GM19328 (cell line): Measurements from ENCODE around the gene FZR1.
"Not testable (repeated sequence)": the region's sequence is repeated elsewhere in the genome, so short reads cannot be mapped to it uniquely, and the experiment has no call there.

Experiments used
- ATAC-seq: cut with Tn5 transposase; IDR thresholded peaks from one replicate; pipeline ENCODE4 v1.9.1; 2021; ENCODE audit warnings: mild to moderate bottlenecking, moderate library complexity; ENCODE audit not compliant: unreplicated experiment

FZR1 gene

GRCh38 chr19:3494051-3494450 lies 12.1 kb upstream of the FZR1 start:
- ATAC-seq = no peak

- no peak for ATAC-seq
Measured at GRCh38 chr19:3494559-3494958, 11.6 kb upstream of the FZR1 start.

DNA sequence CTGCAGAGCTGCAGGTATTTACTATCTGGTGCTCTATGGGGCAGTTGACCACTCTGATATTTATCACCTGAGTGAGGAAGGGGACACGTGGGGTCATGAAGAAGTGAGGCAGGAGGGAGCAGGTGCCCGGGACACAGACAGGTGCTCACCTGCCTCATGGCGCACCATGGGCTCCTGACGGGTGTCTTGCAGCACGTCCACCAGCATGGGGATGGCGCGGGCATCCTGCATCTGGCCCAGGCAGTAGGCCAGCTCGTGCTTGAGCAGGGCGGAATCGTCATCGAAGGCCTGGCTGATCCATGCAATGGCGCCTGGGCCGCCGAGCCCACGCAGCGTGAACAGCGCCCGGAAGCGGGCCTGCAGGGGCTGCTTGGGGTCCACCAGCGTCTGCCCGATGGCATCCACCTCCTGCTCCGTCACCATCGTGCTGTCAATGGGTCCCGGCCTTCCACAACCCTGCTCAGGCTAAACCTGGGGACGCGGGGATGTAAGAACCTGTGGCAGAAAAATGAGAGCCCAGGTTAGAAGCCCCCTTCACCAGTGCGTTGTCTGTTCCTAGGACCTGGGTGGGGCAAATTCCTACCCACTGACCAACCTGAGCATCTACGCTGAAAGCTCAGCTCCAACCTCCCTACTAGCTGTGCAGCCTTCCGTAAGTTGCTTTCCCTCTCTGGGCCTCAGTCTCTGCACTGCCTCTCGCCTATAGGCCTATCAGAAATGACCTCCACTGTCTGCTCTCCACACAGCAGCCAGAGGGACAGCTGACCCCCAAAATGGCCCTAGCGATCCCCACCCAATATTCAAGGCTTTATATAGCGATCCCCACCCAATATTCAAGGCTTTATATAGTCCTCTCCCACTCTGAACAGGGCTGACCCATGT lies 9.5 kb upstream of the FZR1 start:
- no peak for ATAC-seq

DNA sequence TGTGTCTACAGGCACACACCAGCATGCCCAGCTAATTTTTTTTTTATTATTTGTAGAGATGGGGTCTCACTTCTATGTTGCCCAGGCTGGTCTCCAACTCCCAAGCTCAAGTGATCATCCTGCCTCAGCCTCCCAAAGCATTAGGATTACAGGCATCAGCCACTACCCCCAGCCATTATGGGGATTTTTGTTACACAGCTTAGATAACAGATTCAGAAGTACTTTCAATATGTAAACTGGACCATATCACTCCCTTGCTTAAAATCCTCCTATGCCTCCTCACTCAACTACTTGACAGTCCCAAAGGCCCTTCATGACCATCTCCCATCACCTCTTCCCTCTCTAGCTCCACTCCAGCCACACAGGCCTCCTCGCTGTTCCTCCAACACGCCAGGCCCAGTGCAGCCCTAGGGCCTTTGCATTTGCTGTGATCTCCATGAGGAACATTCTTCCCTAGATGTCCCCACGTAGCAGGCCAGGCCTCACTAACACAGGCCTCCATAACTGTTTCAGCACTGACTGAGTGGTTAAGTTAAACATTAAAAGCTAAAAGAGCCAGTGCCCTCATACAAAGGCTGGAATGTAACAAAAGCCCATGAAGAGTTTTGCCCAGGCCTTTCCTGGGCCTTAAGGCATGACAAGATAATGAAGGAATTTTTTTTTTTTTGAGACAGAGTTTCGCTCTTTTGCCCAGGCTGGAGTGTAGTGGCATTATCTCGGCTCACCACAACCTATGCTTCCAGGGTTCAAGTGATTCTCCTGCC lies 8.2 kb upstream of the FZR1 start:
- ATAC-seq = no peak

DNA sequence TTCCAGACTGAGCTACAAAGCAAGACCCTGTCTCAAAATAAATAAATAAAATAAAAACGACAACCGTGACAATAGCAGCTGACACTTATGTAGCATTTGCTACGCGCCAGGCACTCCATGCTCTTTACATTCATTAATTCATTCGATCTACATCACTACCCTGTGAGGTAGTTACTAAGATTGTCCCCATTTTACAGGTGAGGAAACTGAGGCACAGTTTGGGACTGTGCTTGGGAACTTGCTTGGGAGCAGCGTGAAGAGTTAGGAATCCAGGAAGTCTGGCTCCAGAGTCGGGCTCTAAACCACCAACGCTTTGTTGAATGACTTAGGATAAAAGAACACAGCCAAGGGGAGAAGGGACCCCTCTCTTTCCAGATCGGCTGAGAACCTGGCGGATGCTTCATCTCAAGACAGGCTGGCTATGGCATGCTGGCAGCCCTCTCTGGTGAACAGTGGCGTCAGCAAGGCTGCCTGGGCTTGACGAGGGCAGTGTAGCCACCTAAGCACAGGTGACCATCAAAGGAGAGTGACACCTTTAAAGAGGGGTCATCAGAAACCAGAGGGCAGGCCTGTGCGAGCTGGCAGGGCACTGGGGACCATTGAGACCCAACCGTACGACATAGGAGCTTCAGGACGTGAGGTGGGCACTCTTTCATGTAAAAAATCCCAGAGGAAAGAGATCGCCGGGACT lies 6.2 kb upstream of the FZR1 start:
- no peak for ATAC-seq

DNA sequence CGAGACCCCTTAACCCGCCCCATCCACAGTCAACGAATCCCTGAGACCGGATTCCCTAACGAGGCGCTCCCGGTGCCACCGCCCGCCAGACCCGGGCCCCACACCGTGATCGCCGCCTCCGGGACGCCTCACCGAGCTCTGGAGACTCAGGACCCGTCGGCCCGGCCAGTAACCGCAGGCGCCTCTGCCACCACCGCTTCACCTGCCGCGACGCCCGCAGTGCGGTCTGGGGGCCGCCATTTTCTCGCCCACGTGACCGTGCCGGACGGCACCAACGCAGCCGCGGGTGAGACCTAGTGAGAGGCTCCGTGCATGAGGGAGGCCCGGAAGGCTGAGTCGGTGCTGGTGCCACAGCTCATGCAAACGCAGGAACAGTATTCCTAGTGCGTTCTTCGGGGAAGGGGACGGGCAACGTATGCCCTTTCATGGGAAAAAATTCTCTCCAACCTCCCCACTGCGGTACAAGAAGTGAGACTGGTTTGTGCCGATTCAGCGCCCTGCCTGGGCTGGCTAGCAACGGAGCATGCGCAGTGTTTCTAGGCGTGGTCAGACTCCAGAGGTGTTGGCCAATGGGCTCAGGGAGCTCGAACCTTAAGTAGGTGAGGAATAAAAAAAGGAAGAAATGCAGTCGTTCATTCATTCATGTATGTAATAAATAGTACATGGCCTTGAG lies 5.5 kb upstream of the FZR1 start, which contains the start of gene DOHH:
TSS of gene DOHH (minus strand) at position 246 of the 673 bp plus-strand sequence. CDS start 3,860 bp downstream, outside the sequence.
- peak; percentile 72 for ATAC-seq

- no peak for ATAC-seq
Measured at GRCh38 chr19:3501780-3502179, 4.3 kb upstream of the FZR1 start.

DNA sequence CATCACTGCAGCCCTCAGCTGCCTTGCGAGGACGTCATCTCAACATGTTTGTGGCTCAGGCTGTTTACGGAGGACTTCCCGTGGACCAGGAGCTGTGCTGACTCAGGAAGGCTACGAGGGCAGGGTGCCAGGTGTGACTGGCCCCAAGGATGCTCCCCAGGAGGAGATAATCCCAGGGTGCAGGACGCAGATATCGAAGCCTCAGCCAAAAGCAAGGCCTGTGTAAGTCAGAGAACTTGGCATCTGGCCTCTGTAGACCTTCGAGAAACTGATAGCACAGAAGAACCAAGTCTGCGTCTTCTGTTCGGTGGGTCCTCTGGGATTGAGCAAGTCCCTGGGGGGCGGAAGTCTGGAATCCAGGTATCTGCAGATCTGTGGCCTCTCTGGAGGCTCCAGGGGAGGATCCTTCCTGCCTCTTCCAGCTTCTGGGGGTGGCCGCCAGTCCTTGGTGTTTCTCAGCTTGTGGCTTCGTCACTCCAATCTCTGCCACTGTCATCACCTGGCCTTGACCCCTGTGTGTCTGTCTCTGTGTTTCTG lies 3.0 kb upstream of the FZR1 start:
- ATAC-seq = no peak

DNA sequence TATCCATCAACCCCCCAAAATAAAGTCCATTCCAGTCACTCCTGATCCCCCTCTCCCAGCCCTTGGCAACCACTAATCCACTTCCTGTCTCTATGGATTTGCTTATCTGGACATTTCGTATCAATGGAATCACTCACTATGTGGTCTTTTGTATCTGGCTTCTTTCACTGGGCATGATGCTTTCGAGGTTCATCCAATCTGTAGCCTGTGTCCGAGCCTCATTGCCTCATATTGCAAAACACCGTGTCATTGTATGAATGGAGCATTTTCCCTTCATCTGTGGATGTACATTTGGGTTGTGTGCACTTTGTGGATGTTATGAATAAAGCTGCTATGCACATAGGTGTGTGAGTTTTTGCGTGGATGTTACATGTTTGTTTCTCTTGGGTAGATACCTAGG lies 1.4 kb upstream of the FZR1 start:
- no peak for ATAC-seq

DNA sequence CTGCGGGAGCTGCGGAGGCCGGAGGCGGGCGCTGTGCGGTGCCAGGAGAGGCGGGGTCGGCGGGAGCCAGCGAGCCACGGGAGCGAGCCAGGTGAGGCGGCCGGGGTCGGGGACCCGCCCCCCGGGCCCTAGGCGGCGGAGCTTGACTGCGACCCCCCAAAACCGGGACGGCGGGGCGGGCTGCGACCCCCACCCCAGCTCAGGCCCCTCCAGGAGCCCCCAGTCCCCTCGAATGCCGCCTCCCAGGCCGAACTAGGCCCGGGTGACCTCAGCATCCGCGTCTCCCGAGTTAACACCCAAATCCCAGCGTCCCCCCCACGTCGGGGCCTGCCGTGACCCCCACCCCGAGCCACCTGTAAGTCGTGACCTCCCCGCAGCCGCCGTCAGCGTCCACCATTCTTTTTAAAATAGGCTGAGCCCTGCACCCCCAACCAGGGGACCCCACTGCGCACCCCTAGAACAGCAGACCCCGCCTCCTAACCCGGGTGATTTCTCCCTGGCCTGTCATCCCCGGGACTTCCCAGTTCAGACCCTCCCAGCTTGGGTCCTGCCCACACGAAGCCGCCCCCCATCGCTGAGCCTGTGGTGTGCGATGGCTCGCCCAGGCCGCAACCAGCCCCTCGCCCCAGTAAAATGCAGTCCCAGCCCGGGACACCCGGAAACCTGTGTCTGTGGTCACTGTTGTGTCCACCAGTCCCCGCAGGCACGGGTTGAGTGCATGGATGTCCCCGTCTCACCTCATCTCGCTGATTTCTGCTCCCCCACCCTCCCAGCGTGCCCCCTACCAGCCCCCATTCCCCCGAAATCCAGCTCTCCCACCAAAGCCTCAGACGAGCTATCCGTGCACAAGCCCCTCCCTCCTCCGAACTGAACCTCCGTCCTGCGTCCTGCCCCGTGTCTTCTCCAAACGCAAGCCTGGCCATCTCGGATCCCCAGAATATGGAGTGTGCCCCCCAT lies 551 bp downstream of the FZR1 start:
- peak; percentile 30 for ATAC-seq

DNA sequence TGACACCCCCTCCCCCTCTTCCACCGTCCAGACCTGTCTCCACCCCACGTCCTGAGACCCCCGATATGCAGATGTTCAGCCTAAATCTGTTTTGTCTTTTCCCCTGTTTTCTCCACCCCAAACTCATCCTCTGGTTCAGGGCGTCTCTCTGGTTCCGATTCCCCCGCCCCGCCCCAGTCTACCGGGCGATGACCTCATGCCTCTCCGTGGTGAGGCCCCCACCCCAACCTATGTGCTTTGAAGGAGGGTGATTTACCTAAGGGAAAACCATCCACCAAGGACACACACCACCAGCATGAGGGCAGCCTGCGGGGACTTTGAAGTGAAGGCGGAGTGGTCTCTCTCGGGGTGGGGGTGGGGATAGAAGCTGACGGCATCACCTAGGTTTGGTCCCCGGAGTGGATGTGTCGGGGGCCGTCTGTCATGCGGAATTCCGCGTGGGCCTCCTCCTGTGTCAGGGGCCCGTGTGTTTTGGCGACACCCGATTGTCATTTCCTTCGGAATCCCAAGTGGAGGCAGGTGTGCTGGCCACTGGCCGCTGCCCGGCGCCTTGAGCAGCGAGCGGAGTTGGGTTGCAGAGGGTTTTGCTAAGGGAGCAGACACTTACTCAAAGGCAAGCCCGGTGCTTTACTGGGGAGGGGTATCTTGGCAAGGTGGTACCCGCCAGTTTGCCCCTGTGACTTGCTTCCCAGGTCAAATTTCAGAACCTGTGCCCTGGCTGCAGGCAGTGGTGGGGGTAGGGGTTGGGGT lies 1.4 kb downstream of the FZR1 start:
- ATAC-seq = no peak

DNA sequence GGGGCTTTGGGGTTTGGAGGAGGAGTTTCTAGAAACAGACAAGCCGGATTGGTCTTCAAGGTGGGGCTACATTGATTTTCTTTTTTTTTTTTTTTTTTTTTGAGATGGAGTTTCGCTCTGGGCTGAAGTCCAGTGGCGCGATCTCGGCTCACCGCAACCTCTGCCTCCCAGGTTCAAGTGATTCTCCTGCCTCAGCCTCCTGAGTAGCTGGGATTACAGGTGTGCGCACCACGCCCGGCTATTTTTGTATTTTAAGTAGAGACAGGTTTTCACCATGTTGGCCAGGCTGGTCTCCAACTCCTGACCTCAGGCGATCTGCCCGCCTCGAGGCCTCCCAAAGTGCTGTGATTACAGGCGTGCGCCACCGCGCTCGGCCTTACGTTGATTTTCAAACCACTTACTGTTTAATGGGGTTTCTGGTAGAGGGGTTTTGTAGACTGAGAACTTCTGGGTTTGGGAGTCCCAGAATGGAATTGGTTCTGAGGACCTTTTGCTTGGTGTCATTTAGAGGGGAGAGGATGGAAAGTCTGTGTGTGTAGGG lies 2.1 kb downstream of the FZR1 start:
- ATAC-seq = not testable (repeated sequence)

DNA sequence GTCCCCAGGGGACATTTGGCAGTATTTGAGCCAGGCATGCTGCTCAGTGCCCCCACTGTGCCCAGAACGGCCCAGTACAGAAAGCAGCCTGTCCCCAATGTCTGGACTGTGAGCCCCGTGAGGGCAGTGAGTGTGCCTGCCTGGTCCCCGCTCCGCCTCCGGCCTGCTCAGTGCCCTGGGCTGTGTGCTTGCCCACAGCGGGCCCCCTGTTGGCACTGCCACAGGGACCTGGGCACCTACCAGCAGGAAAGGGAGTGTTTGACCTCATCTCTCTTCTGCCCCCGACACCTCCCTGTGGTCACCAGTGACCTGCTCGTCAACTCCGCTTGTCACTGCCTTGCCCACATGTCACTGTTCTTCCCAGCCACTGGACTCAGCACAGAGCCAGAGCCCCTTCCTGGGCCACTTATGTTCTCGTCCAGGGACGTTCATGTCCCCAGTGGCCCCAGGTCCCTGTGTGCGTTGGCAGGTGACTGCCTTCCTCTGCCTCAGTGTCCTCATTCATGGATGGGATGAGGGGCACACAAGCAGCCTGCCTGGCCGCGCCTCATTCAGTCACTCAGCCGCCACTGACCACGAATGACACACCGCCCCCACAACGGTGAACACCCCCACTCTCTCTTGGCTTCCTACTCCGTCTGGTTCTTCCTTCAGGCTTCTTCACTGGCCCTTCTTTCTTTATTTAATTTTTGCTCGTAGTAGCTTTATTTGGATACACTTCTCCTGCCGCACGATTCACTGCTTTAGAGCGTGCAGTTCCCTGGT lies 2.8 kb downstream of the FZR1 start:
- no peak for ATAC-seq

GRCh38 chr19:3509566-3509989 lies 3.5 kb downstream of the FZR1 start:
- ATAC-seq = no peak

GRCh38 chr19:3510727-3511126 lies 4.6 kb downstream of the FZR1 start:
- ATAC-seq = no peak

DNA sequence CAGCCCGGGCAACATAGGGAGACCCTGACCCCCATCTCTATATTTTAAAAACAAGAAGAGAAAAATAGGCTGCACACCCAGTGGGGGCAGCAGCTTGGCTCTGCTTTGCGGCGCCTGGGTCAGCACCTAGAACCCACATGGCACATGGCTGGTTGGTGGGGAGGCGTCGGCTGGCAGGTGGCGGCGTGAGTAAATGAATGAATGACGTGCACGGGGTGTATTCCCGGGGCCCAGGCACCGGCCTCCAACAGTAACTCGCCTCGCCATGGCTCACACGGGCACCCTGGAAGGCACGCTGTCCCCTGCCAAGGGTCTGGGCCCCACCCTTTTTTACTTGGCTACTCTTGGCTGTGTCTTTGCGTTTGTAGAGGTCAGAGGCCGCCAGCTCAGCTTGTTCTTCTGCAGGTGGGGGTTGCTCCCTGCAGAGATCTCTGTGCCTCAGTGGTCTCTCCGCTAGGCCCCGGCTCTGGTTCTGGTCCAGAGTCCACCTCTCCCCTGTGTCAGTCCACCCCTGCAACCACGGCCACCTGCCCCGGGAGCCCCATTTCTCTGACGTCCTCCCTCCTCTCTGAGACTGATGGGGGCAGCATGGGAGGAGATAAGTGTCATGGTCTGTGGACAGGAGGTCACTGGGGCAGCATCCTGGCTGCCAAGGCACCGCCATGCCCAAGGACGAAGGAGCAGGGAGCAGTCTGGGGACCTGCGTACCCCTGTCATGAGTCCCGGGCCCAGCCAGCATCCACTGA lies 5.6 kb downstream of the FZR1 start:
- ATAC-seq = no peak
